Measurements from ENCODE around the gene ALB. TPM values are rescaled to one million over a fixed set of nuclear protein-coding genes. Genes with fewer than 3 reads are reported as not detected.

Gene ALB
- total and polyA plus RNA-seq, 2 donors (not counting 1 experiment from before 2014, with no cell fraction given) = 0.03 TPM; not detected in 1

GRCh38 chr4:73451404-73451803 lies 47.3 kb downstream of the ALB start:
- Histone ChIP-seq H3K4me3 (replicated peaks in 1 of 4; ENCODE audit: control extremely low read depth in 1 of 4, insufficient read depth in 1 of 4, low read depth in 3 of 4, low read length in 4 of 4) (no peak overlapping the region), H3K36me3 (ENCODE audit: control insufficient read depth, insufficient read depth, low read length) (no peaks in the 10 kb centered on the region), H3K9me3 (ENCODE audit: control insufficient read depth, insufficient read depth, low read depth, low read length) (no peaks in the 10 kb centered on the region), H2AFZ (ENCODE audit: low read length) (no peak overlapping the region), H3K9ac (ENCODE audit: insufficient read depth, low read length) (no peak overlapping the region), H3K27ac (ENCODE audit: insufficient read depth, low read length) (no peak overlapping the region), H4K20me1 (ENCODE audit: control insufficient read depth, extremely low read depth, insufficient read depth, low read length) (no peaks in the 10 kb centered on the region), H3K4me2 (ENCODE audit: extremely low read depth, insufficient read depth, low read length) (peak overlapping the region; percentile 15), H3K79me2 (ENCODE audit: control insufficient read depth, insufficient read depth, low read length) (no peaks in the 10 kb centered on the region), H3K4me1 (ENCODE audit: control insufficient read depth, extremely low read depth, insufficient read depth, low read length) (peaks cover 5% of the 10 kb centered on the region), H3K27me3 (ENCODE audit: control insufficient read depth, insufficient read depth, low read length) (no peaks in the 10 kb centered on the region)
- DNase-seq (ENCODE audit: low read depth in 2 of 2) = peak; percentile 56 to 84
- TF ChIP-seq CTCF (conservative IDR thresholded peaks at IDR 0.05 in 1 of 2, IDR thresholded peaks at IDR 0.05 in 1 of 2; ENCODE audit: low read depth in 1 of 2, low read length in 2 of 2) (no peak), EZH2 (IDR thresholded peaks at IDR 0.05; ENCODE audit: low read length, missing control alignments) (no peak)

GRCh38 chr4:73451981-73452747 lies 48.1 kb downstream of the ALB start:
- Histone ChIP-seq H2AFZ (ENCODE audit: low read length) (no peak overlapping the region), H3K27me3 (ENCODE audit: control insufficient read depth, insufficient read depth, low read length) (no peaks in the 10 kb centered on the region), H3K4me3 (replicated peaks in 1 of 4; ENCODE audit: control extremely low read depth in 1 of 4, insufficient read depth in 1 of 4, low read depth in 3 of 4, low read length in 4 of 4) (no peak overlapping the region), H4K20me1 (ENCODE audit: control insufficient read depth, extremely low read depth, insufficient read depth, low read length) (no peaks in the 10 kb centered on the region), H3K27ac (ENCODE audit: insufficient read depth, low read length) (no peak overlapping the region), H3K36me3 (ENCODE audit: control insufficient read depth, insufficient read depth, low read length) (no peaks in the 10 kb centered on the region), H3K4me1 (ENCODE audit: control insufficient read depth, extremely low read depth, insufficient read depth, low read length) (peaks cover 5% of the 10 kb centered on the region), H3K9ac (ENCODE audit: insufficient read depth, low read length) (no peak overlapping the region), H3K4me2 (ENCODE audit: extremely low read depth, insufficient read depth, low read length) (no peak overlapping the region), H3K79me2 (ENCODE audit: control insufficient read depth, insufficient read depth, low read length) (no peaks in the 10 kb centered on the region), H3K9me3 (ENCODE audit: control insufficient read depth, insufficient read depth, low read depth, low read length) (no peaks in the 10 kb centered on the region)
- TF ChIP-seq EZH2 (IDR thresholded peaks at IDR 0.05; ENCODE audit: low read length, missing control alignments) (no peak), CTCF (conservative IDR thresholded peaks at IDR 0.05 in 1 of 2, IDR thresholded peaks at IDR 0.05 in 1 of 2; ENCODE audit: low read depth in 1 of 2, low read length in 2 of 2) (no peak)
- DNase-seq (ENCODE audit: low read depth in 2 of 2) = peak in 1 of 2 donors; percentile 15

GRCh38 chr4:73452953-73453700 lies 49.0 kb downstream of the ALB start:
- Histone ChIP-seq H3K4me2 (ENCODE audit: extremely low read depth, insufficient read depth, low read length) (no peak overlapping the region), H3K36me3 (ENCODE audit: control insufficient read depth, insufficient read depth, low read length) (no peaks in the 10 kb centered on the region), H4K20me1 (ENCODE audit: control insufficient read depth, extremely low read depth, insufficient read depth, low read length) (no peaks in the 10 kb centered on the region), H2AFZ (ENCODE audit: low read length) (no peak overlapping the region), H3K4me1 (ENCODE audit: control insufficient read depth, extremely low read depth, insufficient read depth, low read length) (peaks cover 5% of the 10 kb centered on the region), H3K4me3 (replicated peaks in 1 of 4; ENCODE audit: control extremely low read depth in 1 of 4, insufficient read depth in 1 of 4, low read depth in 3 of 4, low read length in 4 of 4) (no peak overlapping the region), H3K27me3 (ENCODE audit: control insufficient read depth, insufficient read depth, low read length) (no peaks in the 10 kb centered on the region), H3K27ac (ENCODE audit: insufficient read depth, low read length) (no peak overlapping the region), H3K9ac (ENCODE audit: insufficient read depth, low read length) (no peak overlapping the region), H3K79me2 (ENCODE audit: control insufficient read depth, insufficient read depth, low read length) (no peaks in the 10 kb centered on the region), H3K9me3 (ENCODE audit: control insufficient read depth, insufficient read depth, low read depth, low read length) (no peaks in the 10 kb centered on the region)
- TF ChIP-seq CTCF (conservative IDR thresholded peaks at IDR 0.05 in 1 of 2, IDR thresholded peaks at IDR 0.05 in 1 of 2; ENCODE audit: low read depth in 1 of 2, low read length in 2 of 2) (no peak), EZH2 (IDR thresholded peaks at IDR 0.05; ENCODE audit: low read length, missing control alignments) (no peak)
- DNase-seq (ENCODE audit: low read depth in 2 of 2) = peak in 1 of 2 donors; percentile 56
